NT2/D1 (cell line): ENCODE measurements around the gene BRINP1.

Experiments used
- DNase-seq: peaks from one replicate; pipeline ENCODE4 v3.0.0-alpha.2; 2011; ENCODE audit warnings: low read depth, low spot score
- H3K27me3 ChIP-seq: 2 replicates; pipeline ENCODE4 v1.6.0; 2011; ENCODE audit warnings: mild to moderate bottlenecking; ENCODE audit not compliant: insufficient read length, insufficient read depth
- H3K36me3 ChIP-seq: 2 replicates; pipeline ENCODE4 v1.6.1; 2011; ENCODE audit warnings: mild to moderate bottlenecking, low read length, mixed read lengths; ENCODE audit not compliant: insufficient read depth, insufficient read length
- H3K4me1 ChIP-seq: 2 replicates; pipeline ENCODE4 v1.5.1; 2011; ENCODE audit not compliant: insufficient read depth, insufficient read length
- H3K4me3 ChIP-seq: 2 replicates; pipeline ENCODE4 v1.5.1; 2011; ENCODE audit warnings: low read depth; ENCODE audit not compliant: insufficient read length
- H3K9ac ChIP-seq: 2 replicates; pipeline ENCODE4 v1.6.0; 2011; ENCODE audit warnings: low read depth; ENCODE audit not compliant: insufficient read length
- H3K9me3 ChIP-seq: 2 replicates; pipeline ENCODE4 v1.5.1; 2011; ENCODE audit warnings: mild to moderate bottlenecking, low read length; ENCODE audit not compliant: insufficient read depth
- SUZ12 ChIP-seq: IDR thresholded peaks from 2 replicates; pipeline ENCODE4 v1.6.1; 2011; ENCODE audit not compliant: insufficient read length, insufficient read depth; ENCODE audit errors: extremely low read depth
- YY1 ChIP-seq: IDR thresholded peaks from 2 replicates; pipeline ENCODE4 v1.6.1; 2011; ENCODE audit not compliant: insufficient read length, insufficient read depth
- ZNF274 ChIP-seq: IDR thresholded peaks from 2 replicates; pipeline ENCODE4 v1.6.1; 2011; ENCODE audit warnings: mild to moderate bottlenecking, low read depth, low read length

Gene BRINP1

GRCh38 chr9:119216651-119217331 lies 152.4 kb downstream of the BRINP1 start:
- TF ChIP-seq ZNF274 (no peak), SUZ12 (no peak), YY1 (no peak)
- H3K9ac ChIP-seq = no peak overlapping the region
- DNase-seq = no peak
- H3K4me1 ChIP-seq = no peaks in the 10 kb centered on the region
- no peaks in the 10 kb centered on the region for H3K36me3 ChIP-seq
- H3K4me3 ChIP-seq = no peak overlapping the region
- H3K9me3 ChIP-seq = no peaks in the 10 kb centered on the region
- H3K27me3 ChIP-seq = no peaks in the 10 kb centered on the region

GRCh38 chr9:119215651-119216050 lies 153.6 kb downstream of the BRINP1 start:
- Histone ChIP-seq H3K4me3 (no peak overlapping the region), H3K4me1 (no peaks in the 10 kb centered on the region)

GRCh38 chr9:119213471-119213870 lies 155.8 kb downstream of the BRINP1 start:
- H3K4me1 ChIP-seq = no peaks in the 10 kb centered on the region
- peaks cover 2% of the 10 kb centered on the region for H3K36me3 ChIP-seq
- H3K9ac ChIP-seq = no peak overlapping the region
- no peak overlapping the region for H3K4me3 ChIP-seq
- no peak for DNase-seq
- TF ChIP-seq ZNF274 (no peak), YY1 (no peak), SUZ12 (no peak)
- no peaks in the 10 kb centered on the region for H3K27me3 ChIP-seq
- no peaks in the 10 kb centered on the region for H3K9me3 ChIP-seq

More at GRCh38 chr9:119215651-119216050, 153.6 kb downstream of the BRINP1 start:
- H3K36me3 ChIP-seq = no peaks in the 10 kb centered on the region
- no peaks in the 10 kb centered on the region for H3K27me3 ChIP-seq
- no peak overlapping the region for H3K9ac ChIP-seq
- no peak for DNase-seq
- no peaks in the 10 kb centered on the region for H3K9me3 ChIP-seq
- TF ChIP-seq SUZ12 = no peak
- TF ChIP-seq ZNF274 = no peak
- TF ChIP-seq YY1 = no peak

- Histone ChIP-seq H3K9me3 (no peaks in the 10 kb centered on the region), H3K4me3 (no peak overlapping the region), H3K9ac (no peak overlapping the region), H3K36me3 (no peaks in the 10 kb centered on the region), H3K27me3 (no peaks in the 10 kb centered on the region), H3K4me1 (no peaks in the 10 kb centered on the region)
- TF ChIP-seq SUZ12 = no peak
- no peak for TF ChIP-seq YY1
- TF ChIP-seq ZNF274 = no peak
- DNase-seq = no peak
Measured at GRCh38 chr9:119197893-119198607, 171.2 kb downstream of the BRINP1 start.

- H3K27me3 ChIP-seq = no peaks in the 10 kb centered on the region
- H3K9me3 ChIP-seq = no peaks in the 10 kb centered on the region
- no peak overlapping the region for H3K9ac ChIP-seq
- TF ChIP-seq ZNF274 = no peak
- TF ChIP-seq YY1 = no peak
- TF ChIP-seq SUZ12 = no peak
- no peaks in the 10 kb centered on the region for H3K36me3 ChIP-seq
- DNase-seq = no peak
- H3K4me3 ChIP-seq = no peak overlapping the region
- no peaks in the 10 kb centered on the region for H3K4me1 ChIP-seq
Measured at GRCh38 chr9:119195521-119195920, 173.7 kb downstream of the BRINP1 start.

- Histone ChIP-seq H3K4me1 (no peaks in the 10 kb centered on the region), H3K4me3 (no peak overlapping the region), H3K9me3 (no peaks in the 10 kb centered on the region), H3K27me3 (no peaks in the 10 kb centered on the region), H3K9ac (no peak overlapping the region), H3K36me3 (no peaks in the 10 kb centered on the region)
- no peak for TF ChIP-seq SUZ12
- TF ChIP-seq YY1 = no peak
- no peak for TF ChIP-seq ZNF274
- DNase-seq = no peak
Measured at GRCh38 chr9:119185298-119185697, 183.9 kb downstream of the BRINP1 start.

GRCh38 chr9:119184265-119184936 lies 184.8 kb downstream of the BRINP1 start:
- no peaks in the 10 kb centered on the region for H3K36me3 ChIP-seq
- H3K9me3 ChIP-seq = no peaks in the 10 kb centered on the region
- no peaks in the 10 kb centered on the region for H3K4me1 ChIP-seq
- no peak for DNase-seq
- H3K27me3 ChIP-seq = no peaks in the 10 kb centered on the region
- TF ChIP-seq ZNF274 (no peak), SUZ12 (no peak), YY1 (no peak)
- H3K4me3 ChIP-seq = no peak overlapping the region
- no peak overlapping the region for H3K9ac ChIP-seq
